Posterior vena cava (tissue), 2 donors: ENCODE measurements around the gene ROR1. TPM values are rescaled to one million over a fixed set of nuclear protein-coding genes. Genes with fewer than 3 reads are reported as not detected.
A peak's percentile ranks its signal among the peaks of the same experiment; 100 is the strongest.

Source experiments
- DNase-seq: peaks from one replicate; pipeline ENCODE4 v3.0.0-alpha.2; 2020; ENCODE audit warnings: low spot score
- intact Hi-C, 2 donors: fragments of 100-400 bp; cut with DNase I; formaldehyde crosslinking; loops; one replicate each; pipeline versions ENCODE4 v1.14.1 to v1.14.2; 2022 to 2023
- total RNA-seq, 2 donors: library from RNA; stranded (reverse); fragmentation: NEBNext Ultra II Directional; extraction: Animal tissue kit (Norgen Biotek cat#: 25700); gene quantifications; one replicate each; pipeline ENCODE4 v1.2.1, GENCODE V29; 2021
- donor health status: DM: yes; HTN: yes; CAD: no.
- donor health status: DM: yes; HTN: yes; CAD: no.

Gene ROR1
- total RNA-seq, 2 donors from 2014 or later: 19.3 to 25.8 TPM

DNA sequence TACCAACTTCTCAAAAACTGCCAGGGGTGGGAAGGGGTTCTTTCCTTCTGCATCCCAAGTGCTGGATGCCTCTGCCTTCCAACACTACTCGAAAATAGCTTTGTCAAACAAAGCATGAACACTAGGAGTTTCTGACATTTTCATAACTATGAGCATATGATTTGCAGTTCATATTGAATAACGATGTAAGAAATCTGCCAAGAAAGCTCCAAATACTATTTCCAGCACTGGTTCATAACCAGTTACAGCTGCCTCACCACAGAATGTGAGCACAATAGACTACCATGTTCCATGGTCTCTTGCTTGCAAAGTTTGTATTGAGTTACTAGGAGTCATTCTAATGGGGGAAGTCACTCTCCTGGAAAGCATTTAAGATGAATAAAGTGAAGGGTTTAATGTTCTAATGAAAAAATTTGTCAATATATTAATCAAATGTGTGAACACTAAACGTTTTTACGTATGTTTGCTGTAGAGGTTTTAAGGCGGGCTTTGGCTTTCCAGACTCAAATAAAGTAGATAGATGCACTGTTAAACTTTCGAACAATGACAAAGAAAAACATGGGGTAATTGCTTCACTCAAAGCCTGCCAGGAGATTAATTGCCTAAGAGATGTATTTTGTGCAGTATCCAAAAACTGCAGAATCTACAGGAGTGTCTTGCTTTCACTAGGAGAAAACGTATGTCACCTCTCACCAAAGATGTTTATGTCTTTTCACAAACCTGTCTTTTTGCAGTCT lies 351.1 kb downstream of the ROR1 start:
- no peak for DNase-seq
- intact Hi-C loops: loop anchor here in 1 of 2 donors (1.0 to 10.0 kb wide), 2 partner anchors 48 to 160 kb away; no protein-coding TSS in a partner anchor

GRCh38 chr1:64126581-64126980 lies 352.8 kb downstream of the ROR1 start:
- DNase-seq: no peak
- intact Hi-C loops: loop anchor here in 1 of 2 donors (10.0 kb wide), 1 partner anchor 162 kb away; no protein-coding TSS in a partner anchor

DNA sequence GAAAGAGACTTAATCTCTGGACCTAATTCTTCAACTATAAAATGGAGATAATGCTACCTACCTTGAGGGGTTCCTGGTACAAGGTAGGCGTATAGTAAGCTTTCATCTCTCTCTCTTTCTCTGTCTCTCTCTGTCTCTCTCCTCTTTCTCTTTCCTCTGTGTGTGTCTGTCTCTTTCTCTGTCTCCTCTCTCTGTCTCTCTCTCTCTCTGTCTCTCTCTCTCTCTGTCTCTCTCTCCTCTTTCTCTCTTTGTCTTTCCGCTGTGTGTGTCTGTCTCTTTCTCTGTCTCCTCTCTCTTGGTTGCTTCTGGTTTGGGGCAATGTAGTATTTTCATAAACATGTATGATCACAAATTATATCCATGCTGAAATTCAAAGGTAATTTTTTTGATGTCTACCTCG lies 353.5 kb downstream of the ROR1 start:
- DNase-seq: no peak
- intact Hi-C loops: loop anchor here in 1 of 2 donors (1.0 to 10.0 kb wide), 2 partner anchors 36 to 162 kb away; no protein-coding TSS in a partner anchor

GRCh38 chr1:64129701-64130100 lies 355.9 kb downstream of the ROR1 start:
- DNase-seq: no peak
- intact Hi-C loops: loop anchor here (10.0 kb wide), 5 partner anchors 165 to 515 kb away; partner anchors contain the start of gene ROR1 (in 2 of the 2)

GRCh38 chr1:64131155-64131554 lies 357.3 kb downstream of the ROR1 start:
- intact Hi-C loops: loop anchor here (10.0 kb wide), 4 partner anchors 196 to 516 kb away; partner anchors contain the start of gene ROR1 (in 2 of the 2)

GRCh38 chr1:64133036-64133435 lies 359.2 kb downstream of the ROR1 start:
- no peak for DNase-seq
- intact Hi-C loops: loop anchor here (10.0 kb wide), 4 partner anchors 198 to 518 kb away; partner anchors contain the start of gene ROR1 (in 2 of the 2)

More at GRCh38 chr1:64131155-64131554, 357.3 kb downstream of the ROR1 start:
- no peak for DNase-seq

GRCh38 chr1:64135462-64136223 lies 361.8 kb downstream of the ROR1 start:
- intact Hi-C loops: loop anchor here (10.0 kb wide), 4 partner anchors 201 to 521 kb away; partner anchors contain the start of gene ROR1 (in 2 of the 2)
- no peak for DNase-seq

GRCh38 chr1:64136296-64136695 lies 362.5 kb downstream of the ROR1 start:
- intact Hi-C loops: loop anchor here (10.0 kb wide), 4 partner anchors 201 to 521 kb away; partner anchors contain the start of gene ROR1 (in 2 of the 2)
- no peak for DNase-seq

GRCh38 chr1:64136752-64137411 lies 363.1 kb downstream of the ROR1 start:
- intact Hi-C loops: loop anchor here (10.0 kb wide), 4 partner anchors 202 to 522 kb away; partner anchors contain the start of gene ROR1 (in 2 of the 2)
- DNase-seq: peak; percentile 84

DNA sequence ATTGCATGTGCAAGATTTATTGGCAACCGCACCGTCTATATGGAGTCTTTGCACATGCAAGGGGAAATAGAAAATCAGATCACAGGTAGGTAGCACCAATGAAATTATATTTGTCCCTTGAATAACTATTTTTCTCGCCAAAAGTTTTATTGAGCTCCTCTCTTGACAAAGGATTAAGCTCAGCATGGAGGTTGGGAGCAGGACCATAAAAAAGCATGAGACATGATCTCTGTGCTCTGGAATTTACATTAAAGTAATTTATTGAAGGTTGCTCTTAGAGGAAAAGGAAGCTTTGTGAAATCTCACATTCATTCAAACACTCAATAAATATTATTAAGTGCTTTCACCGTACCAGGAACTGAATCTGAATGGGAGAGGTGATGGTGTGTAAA lies 363.6 kb downstream of the ROR1 start:
- no peak for DNase-seq
- intact Hi-C loops: loop anchor here (10.0 kb wide), 4 partner anchors 203 to 523 kb away; partner anchors contain the start of gene ROR1 (in 2 of the 2)

- intact Hi-C loops: loop anchor here (10.0 kb wide), 4 partner anchors 205 to 525 kb away; partner anchors contain the start of gene ROR1 (in 2 of the 2)
Observed at GRCh38 chr1:64139877-64140276, 366.1 kb downstream of the ROR1 start.

DNA sequence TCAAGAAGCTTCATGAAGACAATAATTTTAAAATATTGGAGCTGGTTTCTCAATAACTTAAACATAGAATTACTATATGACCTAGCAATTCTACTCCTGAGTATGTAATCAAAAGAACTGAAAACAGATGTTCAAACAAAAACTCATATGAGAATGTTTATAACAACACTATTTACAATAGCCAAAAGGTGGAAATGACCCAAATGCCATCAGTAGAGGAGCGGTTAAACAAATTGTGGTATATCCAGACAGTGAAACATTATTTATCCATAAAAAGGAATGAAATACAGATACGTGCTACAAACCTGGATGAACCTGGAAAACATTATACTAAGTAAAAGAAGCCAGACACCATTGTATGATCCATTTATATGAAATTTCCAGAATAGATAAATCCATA lies 366.8 kb downstream of the ROR1 start:
- intact Hi-C loops: no loop called here
- no peak for DNase-seq

More at GRCh38 chr1:64139877-64140276, 366.1 kb downstream of the ROR1 start:
- no peak for DNase-seq

DNA sequence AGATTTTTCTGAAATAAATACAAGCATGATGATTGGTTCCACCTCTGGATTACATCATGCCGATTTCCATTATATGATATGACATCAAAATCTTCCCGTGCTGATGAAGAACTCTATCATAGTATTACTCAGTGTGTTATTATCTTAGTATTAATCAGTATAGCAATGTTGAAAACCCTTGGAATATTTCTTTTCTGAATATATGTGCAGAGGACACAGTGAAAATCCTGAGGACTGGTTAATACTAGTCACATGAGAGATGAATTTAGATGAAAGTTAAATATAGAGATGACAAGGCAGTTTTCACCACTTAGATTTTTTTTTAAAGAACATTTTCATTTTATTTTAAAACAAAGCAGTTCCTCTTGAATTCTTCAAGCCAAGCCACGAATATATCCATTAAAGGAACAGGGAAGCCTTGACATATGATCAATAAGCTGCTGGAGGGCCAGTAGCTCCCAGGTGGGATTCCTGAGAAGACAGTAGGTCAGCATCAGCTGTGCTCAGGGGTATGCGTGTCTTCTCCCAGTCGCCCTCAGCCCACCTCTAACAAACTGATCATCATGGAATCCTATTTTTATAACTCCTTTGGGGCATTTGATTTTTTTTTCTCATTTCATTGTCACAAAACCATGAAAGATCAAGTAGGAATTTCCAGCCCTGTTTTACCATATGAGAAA lies 373.4 kb downstream of the ROR1 start:
- DNase-seq: no peak
- intact Hi-C loops: no loop called here

- intact Hi-C loops: no loop called here
- no peak for DNase-seq
Observed at GRCh38 chr1:64147759-64148158, 373.9 kb downstream of the ROR1 start.

GRCh38 chr1:64150266-64150665 lies 376.4 kb downstream of the ROR1 start:
- intact Hi-C loops: no loop called here
- no peak for DNase-seq

GRCh38 chr1:64150729-64151230 lies 377.0 kb downstream of the ROR1 start:
- no peak for DNase-seq
- intact Hi-C loops: no loop called here

GRCh38 chr1:64155278-64155677 lies 381.5 kb downstream of the ROR1 start:
- intact Hi-C loops: no loop called here
- no peak for DNase-seq

DNA sequence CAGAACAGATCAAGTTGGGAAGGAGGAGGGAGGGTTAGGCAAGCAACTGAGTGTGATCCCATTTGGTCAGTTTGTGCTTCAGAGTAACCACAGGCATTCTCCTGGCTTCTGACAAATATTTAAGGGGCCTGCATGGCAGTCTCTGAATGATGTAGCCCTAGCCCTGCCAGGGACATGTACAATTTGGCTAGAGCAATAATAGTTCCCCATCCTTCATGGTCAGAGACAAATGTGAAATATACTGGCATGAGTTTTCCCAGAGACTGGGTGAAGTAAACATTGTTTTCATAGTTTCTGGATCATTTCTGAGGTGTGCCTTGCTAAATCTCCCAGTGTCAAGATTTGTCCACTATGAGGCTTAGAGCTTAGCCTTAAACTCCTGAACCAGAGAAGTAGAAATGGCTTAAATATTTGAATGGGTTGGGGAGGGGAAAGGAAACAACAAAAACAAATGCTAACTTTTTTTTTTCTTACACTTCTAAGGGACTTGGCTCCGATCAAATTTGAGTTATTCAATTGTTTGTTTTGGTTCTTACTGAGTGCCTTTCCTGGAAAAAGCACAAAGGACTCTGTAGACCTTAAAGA lies 387.6 kb downstream of the ROR1 start:
- intact Hi-C loops: no loop called here
- DNase-seq: no peak
